LNCaP clone FGC (cell line): ENCODE measurements around the gene NCOA1.

ENCODE experiments used
- DNase-seq: peaks from one replicate; pipeline ENCODE4 v3.0.0-alpha.2; 2011; ENCODE audit warnings: low read depth
- H3K4me3 ChIP-seq: 2 replicates; pipeline ENCODE4 v1.5.1; 2011; ENCODE audit warnings: mild to moderate bottlenecking, low read depth, low read length, control low read depth
- TF ChIP-seq, protein P1 (sequence below): IDR thresholded peaks from 2 replicates; pipeline ENCODE4 v1.5.1; 2012; ENCODE audit warnings: mild to moderate bottlenecking; ENCODE audit not compliant: control insufficient read depth, insufficient read depth; ENCODE audit errors: extremely low read depth

Gene NCOA1

GRCh38 chr2:24638568-24638967 lies 147.5 kb downstream of the NCOA1 start:
- DNase-seq, result no peak
- no peak overlapping the region for H3K4me3 ChIP-seq
- TF ChIP-seq, protein P1, sequence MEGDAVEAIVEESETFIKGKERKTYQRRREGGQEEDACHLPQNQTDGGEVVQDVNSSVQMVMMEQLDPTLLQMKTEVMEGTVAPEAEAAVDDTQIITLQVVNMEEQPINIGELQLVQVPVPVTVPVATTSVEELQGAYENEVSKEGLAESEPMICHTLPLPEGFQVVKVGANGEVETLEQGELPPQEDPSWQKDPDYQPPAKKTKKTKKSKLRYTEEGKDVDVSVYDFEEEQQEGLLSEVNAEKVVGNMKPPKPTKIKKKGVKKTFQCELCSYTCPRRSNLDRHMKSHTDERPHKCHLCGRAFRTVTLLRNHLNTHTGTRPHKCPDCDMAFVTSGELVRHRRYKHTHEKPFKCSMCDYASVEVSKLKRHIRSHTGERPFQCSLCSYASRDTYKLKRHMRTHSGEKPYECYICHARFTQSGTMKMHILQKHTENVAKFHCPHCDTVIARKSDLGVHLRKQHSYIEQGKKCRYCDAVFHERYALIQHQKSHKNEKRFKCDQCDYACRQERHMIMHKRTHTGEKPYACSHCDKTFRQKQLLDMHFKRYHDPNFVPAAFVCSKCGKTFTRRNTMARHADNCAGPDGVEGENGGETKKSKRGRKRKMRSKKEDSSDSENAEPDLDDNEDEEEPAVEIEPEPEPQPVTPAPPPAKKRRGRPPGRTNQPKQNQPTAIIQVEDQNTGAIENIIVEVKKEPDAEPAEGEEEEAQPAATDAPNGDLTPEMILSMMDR, result no peak

GRCh38 chr2:24642351-24642750 lies 151.3 kb downstream of the NCOA1 start:
- TF ChIP-seq, protein P1, result no peak
- no peak overlapping the region for H3K4me3 ChIP-seq
- no peak for DNase-seq

DNA sequence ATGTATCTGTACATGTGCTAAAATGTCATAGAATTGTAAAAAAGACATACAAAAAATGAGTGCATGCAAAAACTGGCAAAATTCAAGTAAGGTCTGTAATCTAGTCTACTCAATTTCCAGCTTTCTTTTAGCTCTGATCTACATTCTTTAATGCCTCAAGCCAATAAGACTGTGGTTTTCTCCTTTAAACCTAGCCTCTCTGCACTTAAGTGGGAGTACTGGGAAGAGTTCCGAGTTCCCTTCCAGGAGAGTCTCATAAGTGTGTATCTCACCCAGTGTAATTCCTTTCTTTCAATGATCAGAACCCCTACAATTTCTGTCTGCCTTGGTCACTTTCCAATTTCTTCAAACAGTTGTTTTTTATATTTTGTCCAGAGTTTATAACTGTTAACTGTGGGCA lies 152.0 kb downstream of the NCOA1 start:
- DNase-seq, result no peak
- TF ChIP-seq, protein P1, result no peak
- H3K4me3 ChIP-seq, result no peak overlapping the region

DNA sequence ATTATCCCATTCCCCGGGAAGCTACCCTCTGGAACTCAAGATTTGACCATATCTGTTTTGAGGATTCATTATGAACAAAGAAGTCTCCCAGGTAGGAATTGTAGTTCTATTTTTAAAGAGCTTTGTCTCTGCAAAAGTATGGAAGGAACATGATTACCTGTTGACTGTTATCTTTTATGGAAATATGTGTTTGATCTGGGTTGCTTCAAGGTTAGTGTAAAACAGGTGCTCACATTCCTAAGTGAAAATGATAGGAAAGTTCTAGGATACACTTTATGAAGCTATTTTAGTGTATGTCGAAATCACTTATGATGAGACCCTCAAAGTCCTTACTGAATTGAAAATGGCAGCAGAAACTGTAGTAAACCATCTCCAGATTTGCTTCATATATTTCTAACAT lies 153.0 kb downstream of the NCOA1 start:
- DNase-seq, result no peak
- TF ChIP-seq, protein P1, result no peak
- H3K4me3 ChIP-seq, result no peak overlapping the region

DNA sequence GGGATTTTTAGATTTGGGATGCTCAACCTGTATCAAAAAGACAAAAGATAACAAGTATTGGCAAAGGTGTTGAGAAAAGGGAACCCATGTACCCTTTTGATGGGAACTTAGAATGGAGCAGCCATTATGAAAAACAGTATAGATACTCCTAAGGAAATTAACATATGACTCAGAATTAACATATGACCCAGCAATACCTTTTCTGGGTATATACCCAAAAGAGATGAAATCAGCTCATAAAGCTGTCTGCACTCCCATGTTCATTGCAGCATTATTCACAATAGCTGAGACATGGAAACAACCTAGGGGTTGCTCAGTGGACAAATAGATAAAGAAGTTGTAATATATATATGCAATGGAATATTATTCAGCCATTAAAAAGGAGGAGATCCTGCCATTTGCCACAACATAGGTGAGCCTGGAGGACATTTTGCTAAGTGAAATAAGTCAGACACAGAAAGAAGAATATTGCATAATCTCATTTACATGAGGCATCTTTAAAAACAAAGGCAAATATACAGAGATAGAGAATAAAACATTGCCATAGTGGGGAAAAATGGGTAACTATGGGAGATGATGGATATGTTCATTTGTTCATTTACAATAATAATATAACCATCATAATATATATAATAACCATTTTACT lies 160.1 kb downstream of the NCOA1 start:
- TF ChIP-seq, protein P1, result no peak
- DNase-seq, result no peak
- H3K4me3 ChIP-seq, result no peak overlapping the region

- DNase-seq, result no peak
- TF ChIP-seq, protein P1, result no peak
- no peak overlapping the region for H3K4me3 ChIP-seq
Measured at GRCh38 chr2:24651643-24652003, 160.6 kb downstream of the NCOA1 start.

DNA sequence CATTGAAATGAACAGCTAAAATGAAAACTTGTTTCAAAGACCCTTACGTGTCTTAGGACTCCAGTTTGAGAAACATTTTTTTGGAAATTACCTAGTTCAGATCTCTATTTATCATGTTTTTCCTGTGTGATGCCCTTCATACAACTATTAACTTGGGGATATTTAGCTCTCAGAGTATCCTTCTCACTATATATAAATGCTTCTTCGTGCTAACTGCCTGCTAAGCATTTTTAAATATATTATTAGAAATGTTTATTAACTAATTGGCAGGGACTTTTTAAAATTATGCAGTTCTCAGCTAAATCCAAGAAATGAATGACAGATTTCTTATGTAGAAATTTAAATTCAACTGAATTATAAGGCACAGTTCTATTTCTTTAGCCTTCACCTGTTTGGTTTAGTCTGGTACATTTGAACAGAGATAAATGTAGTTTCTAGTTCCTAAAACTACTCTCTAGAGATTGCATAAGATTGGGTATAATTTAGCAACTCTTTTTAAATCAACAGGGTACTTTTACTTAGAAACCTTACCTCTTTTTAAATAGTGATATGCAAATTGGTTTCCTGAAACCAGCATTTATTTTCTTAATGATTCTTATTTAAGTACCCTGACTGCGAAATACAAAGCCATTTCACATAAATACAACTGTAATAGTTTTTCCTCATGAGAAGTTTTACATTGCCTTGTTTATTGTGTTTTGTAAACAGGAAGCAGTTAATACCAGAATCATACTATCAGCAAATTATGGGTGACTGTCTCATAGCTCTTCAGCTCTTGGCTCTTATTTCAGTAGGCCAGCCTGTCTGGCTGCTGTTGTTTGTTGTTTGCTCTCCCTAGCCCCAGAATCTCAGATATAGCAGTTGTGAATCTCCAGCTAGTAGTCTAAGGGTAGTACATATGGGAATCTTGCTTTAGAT lies 161.5 kb downstream of the NCOA1 start:
- TF ChIP-seq, protein P1, result no peak
- no peak overlapping the region for H3K4me3 ChIP-seq
- no peak for DNase-seq
